ENCODE results near the gene ACTG1. TPM values are rescaled to one million over a fixed set of nuclear protein-coding genes. Genes with fewer than 3 reads are reported as not detected.

ACTG1 gene
- total and polyA plus RNA-seq, 9 of the 15 experiments (the other 6 are each of a cell fraction or from before 2014, with no cell fraction given) = 224 to 1,775 (median 568) TPM

DNA sequence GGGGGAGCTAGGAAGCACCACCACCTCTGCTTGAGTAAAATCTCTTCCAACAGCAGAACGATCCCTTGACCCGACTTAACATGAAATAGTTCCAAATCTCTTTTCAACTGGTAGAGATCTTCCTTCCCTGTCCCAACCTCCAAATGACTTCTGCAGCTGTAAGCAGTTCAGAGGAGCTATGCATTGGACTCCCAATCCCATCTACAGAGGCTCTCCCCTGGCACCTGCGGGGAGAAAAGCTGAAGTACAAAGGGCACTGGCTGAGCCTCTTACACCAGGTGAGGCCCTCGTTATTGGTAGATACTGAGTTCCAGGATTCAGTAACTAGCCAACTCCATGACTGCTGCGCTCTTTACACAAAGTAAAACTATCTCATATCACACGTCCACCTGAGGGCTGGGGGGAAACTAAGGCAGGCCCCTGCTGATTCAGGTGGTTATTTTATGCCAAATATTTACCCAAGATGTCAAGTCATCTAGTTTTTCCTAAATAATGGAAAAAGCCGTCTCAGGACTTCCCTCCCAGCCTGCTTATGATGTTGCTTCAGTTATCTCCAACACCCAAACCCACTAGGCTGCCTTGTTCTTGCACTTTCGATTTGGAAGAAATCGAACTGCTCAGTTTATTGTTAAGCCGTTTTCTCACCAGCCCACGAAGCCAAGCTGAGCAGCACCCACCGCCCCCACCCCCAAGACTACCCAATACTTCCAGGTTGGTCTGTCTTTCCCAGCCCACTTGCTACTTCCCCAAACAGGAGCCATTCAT, 3.2 kb downstream of the ACTG1 start (continued):
- TF ChIP-seq ZEB2 (IDR thresholded peaks at IDR 0.05) (no peak), NFIC (IDR thresholded peaks at IDR 0.05) (no peak), NR2C2 (CRISPR knock-in tag; IDR thresholded peaks at IDR 0.05) (no peak), NR2C2 (tag; IDR thresholded peaks at IDR 0.05) (no peak), ZNF830 (CRISPR knock-in tag; IDR thresholded peaks at IDR 0.05) (no peak), U2AF2 (optimal IDR thresholded peaks at IDR 0.05; ENCODE audit: low read depth, low read length) (no peak), ZNF134 (CRISPR knock-in tag; conservative IDR thresholded peaks at IDR 0.05) (no peak), MAFK (IDR thresholded peaks at IDR 0.05; ENCODE audit: low read length) (no peak), RREB1 (CRISPR knock-in tag; IDR thresholded peaks at IDR 0.05) (no peak), MYNN (IDR thresholded peaks at IDR 0.05) (0 out of 2 replicates have a peak, but pooled peaks have one; percentile 22), MYNN (CRISPR knock-in tag; IDR thresholded peaks at IDR 0.05) (no peak), EP300 (IDR thresholded peaks at IDR 0.05; ENCODE audit: low read length) (no peak), ZHX1 (conservative IDR thresholded peaks at IDR 0.05; ENCODE audit: low read length) (no peak), ZNF76 (CRISPR knock-in tag; IDR thresholded peaks at IDR 0.05; ENCODE audit: borderline replicate concordance) (no peak), ZNF253 (CRISPR knock-in tag; conservative IDR thresholded peaks at IDR 0.05) (0 out of 2 replicates have a peak, but pooled peaks have one; percentile 65), ARNT (IDR thresholded peaks at IDR 0.05) (0 out of 4 replicates have a peak, but pooled peaks of 1 of the 2 experiments have one; percentile 3), ZZZ3 (IDR thresholded peaks at IDR 0.05) (no peak), MYC (IDR thresholded peaks at IDR 0.05; ENCODE audit: low read depth, low read length) (no peak), MYC (CRISPR knock-in tag; IDR thresholded peaks at IDR 0.05; ENCODE audit: borderline replicate concordance, low read depth) (0 out of 2 replicates have a peak, but pooled peaks have one; percentile 14)
- TF ChIP-seq, protein P1, sequence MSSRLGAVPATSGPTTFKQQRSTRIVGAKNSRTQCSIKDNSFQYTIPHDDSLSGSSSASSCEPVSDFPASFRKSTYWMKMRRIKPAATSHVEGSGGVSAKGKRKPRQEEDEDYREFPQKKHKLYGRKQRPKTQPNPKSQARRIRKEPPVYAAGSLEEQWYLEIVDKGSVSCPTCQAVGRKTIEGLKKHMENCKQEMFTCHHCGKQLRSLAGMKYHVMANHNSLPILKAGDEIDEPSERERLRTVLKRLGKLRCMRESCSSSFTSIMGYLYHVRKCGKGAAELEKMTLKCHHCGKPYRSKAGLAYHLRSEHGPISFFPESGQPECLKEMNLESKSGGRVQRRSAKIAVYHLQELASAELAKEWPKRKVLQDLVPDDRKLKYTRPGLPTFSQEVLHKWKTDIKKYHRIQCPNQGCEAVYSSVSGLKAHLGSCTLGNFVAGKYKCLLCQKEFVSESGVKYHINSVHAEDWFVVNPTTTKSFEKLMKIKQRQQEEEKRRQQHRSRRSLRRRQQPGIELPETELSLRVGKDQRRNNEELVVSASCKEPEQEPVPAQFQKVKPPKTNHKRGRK (tag; IDR thresholded peaks at IDR 0.05) = no peak

Measured in K562 (cell line).